Hepatocyte (in vitro differentiated cells): ENCODE measurements around the gene SUMF2. TPM values are rescaled to one million over a fixed set of nuclear protein-coding genes. Genes with fewer than 3 reads are reported as not detected.
"Not testable (repeated sequence)": the region's sequence is repeated elsewhere in the genome, so short reads cannot be mapped to it uniquely, and the experiment has no call there.

Experiments used
- DNase-seq: peaks from one replicate; pipeline ENCODE4 v3.0.0-alpha.2; 2016; ENCODE audit warnings: low spot score
- H2AFZ ChIP-seq: fragments of 200-600 bp; sonication (generic); 2 replicates; pipeline ENCODE4 v1.6.0; 2016; ENCODE audit warnings: antibody characterized with exemption, mild to moderate bottlenecking
- H3K27ac ChIP-seq: fragments of 200-600 bp; sonication (generic); 2 replicates; pipeline ENCODE4 v1.5.1; 2016; ENCODE audit warnings: mild to moderate bottlenecking
- H3K27me3 ChIP-seq: fragments of 200-600 bp; sonication (generic); 2 replicates; pipeline ENCODE4 v1.6.1; 2016
- H3K36me3 ChIP-seq: fragments of 200-600 bp; sonication (generic); replicated peaks from 2 replicates; pipeline ENCODE4 v1.5.1; 2016; ENCODE audit warnings: low read depth; ENCODE audit not compliant: insufficient read depth
- H3K4me1 ChIP-seq: fragments of 200-600 bp; sonication (generic); 2 replicates; pipeline ENCODE4 v1.5.1; 2016; ENCODE audit warnings: mild to moderate bottlenecking, moderate library complexity; ENCODE audit not compliant: insufficient read depth
- H3K4me2 ChIP-seq: fragments of 200-600 bp; sonication (generic); 2 replicates; pipeline ENCODE4 v1.6.0; 2016
- H3K4me3 ChIP-seq: fragments of 200-600 bp; sonication (generic); 2 replicates; pipeline ENCODE4 v1.5.1; 2016; ENCODE audit warnings: mild to moderate bottlenecking
- H3K79me2 ChIP-seq: fragments of 200-600 bp; sonication (generic); 2 replicates; pipeline ENCODE4 v1.6.0; 2017; ENCODE audit warnings: mild to moderate bottlenecking
- H3K9me2 ChIP-seq: fragments of 200-600 bp; sonication (generic); replicated peaks from 2 replicates; pipeline ENCODE4 v1.6.0; 2017; ENCODE audit warnings: mild to moderate bottlenecking; ENCODE audit not compliant: insufficient read depth
- H3K9me3 ChIP-seq: fragments of 200-600 bp; sonication (generic); 2 replicates; pipeline ENCODE4 v1.5.1; 2016; ENCODE audit warnings: low read depth, mild to moderate bottlenecking
- H4K20me1 ChIP-seq: fragments of 200-600 bp; sonication (generic); 2 replicates; pipeline ENCODE4 v1.6.0; 2016; ENCODE audit warnings: mild to moderate bottlenecking; ENCODE audit not compliant: insufficient read depth, poor library complexity, severe bottlenecking
- CTCF ChIP-seq: fragments of 200-600 bp; sonication (generic); IDR thresholded peaks from 2 replicates; pipeline ENCODE4 v1.5.1; 2016; ENCODE audit warnings: antibody characterized with exemption, mild to moderate bottlenecking; ENCODE audit not compliant: poor library complexity
- EZH2 ChIP-seq: fragments of 200-600 bp; sonication (generic); IDR thresholded peaks from 2 replicates; pipeline ENCODE4 v1.6.1; 2016; ENCODE audit warnings: antibody characterized with exemption, mild to moderate bottlenecking, borderline replicate concordance
- EZH2phosphoT487 ChIP-seq: fragments of 200-600 bp; sonication (generic); IDR thresholded peaks from one replicate; pipeline ENCODE4 v1.6.1; 2018; ENCODE audit warnings: antibody characterized with exemption, mild to moderate bottlenecking, low read depth, moderate library complexity; ENCODE audit not compliant: unreplicated experiment, severe bottlenecking
- WGBS: methylation state at CpG from one replicate; pipeline ENCODE4 v1.1.6; 2016; ENCODE audit warnings: low lambda C conversion rate; ENCODE audit errors: missing lambda C conversion rate; 5-methylcytosine and 5-hydroxymethylcytosine counted together
- polyA plus RNA-seq: library from polyadenylated mRNA; unstranded; fragments of >200 nt; fragmentation: Nextera tagmentation; extraction: Ambion mirVana; gene quantifications from 2 replicates; pipeline ENCODE4 v1.2.1, GENCODE V29; 2016
- total RNA-seq: library from RNA; depleted of rRNA; stranded (reverse); fragments of >200 nt; gene quantifications from 2 replicates; pipeline ENCODE4 v1.2.3, GENCODE V29; 2014

The SUMF2 gene
- total and polyA plus RNA-seq, 2 experiments from 2014 or later: 161 to 181 TPM

GRCh38 chr7:56086761-56087160, 22.7 kb downstream of the SUMF2 start:
- WGBS: 97% methylated on average over 7 of the region's 7 CpGs
- Histone ChIP-seq H4K20me1 (no peaks in the 10 kb centered on the region), H3K9me2 (no peaks in the 10 kb centered on the region), H3K79me2 (no peaks in the 10 kb centered on the region), H3K4me1 (no peaks in the 10 kb centered on the region), H3K9me3 (no peaks in the 10 kb centered on the region), H3K4me3 (no peak overlapping the region), H3K27ac (no peak overlapping the region), H2AFZ (no peak overlapping the region), H3K36me3 (no peaks in the 10 kb centered on the region), H3K4me2 (no peak overlapping the region), H3K27me3 (no peaks in the 10 kb centered on the region)
- TF ChIP-seq CTCF: no peak
- TF ChIP-seq EZH2phosphoT487: no peak
- TF ChIP-seq EZH2: no peak
- no peak for DNase-seq

- Histone ChIP-seq H3K9me3 (no peaks in the 10 kb centered on the region), H3K9me2 (no peaks in the 10 kb centered on the region), H3K4me3 (no peak overlapping the region), H3K27ac (no peak overlapping the region), H3K4me1 (no peaks in the 10 kb centered on the region), H3K79me2 (no peaks in the 10 kb centered on the region), H2AFZ (no peak overlapping the region), H3K36me3 (no peaks in the 10 kb centered on the region), H4K20me1 (no peaks in the 10 kb centered on the region), H3K27me3 (no peaks in the 10 kb centered on the region), H3K4me2 (no peak overlapping the region)
- no peak for TF ChIP-seq EZH2
- no peak for TF ChIP-seq EZH2phosphoT487
- no peak for TF ChIP-seq CTCF
- WGBS: 96% methylated on average over 16 of the region's 16 CpGs
- no peak for DNase-seq
Measured at GRCh38 chr7:56087445-56087844, 23.4 kb downstream of the SUMF2 start.

- H3K9me2 ChIP-seq: no peaks in the 10 kb centered on the region
- WGBS: 95% methylated on average over 3 of the region's 3 CpGs
- no peaks in the 10 kb centered on the region for H3K36me3 ChIP-seq
- no peaks in the 10 kb centered on the region for H3K27me3 ChIP-seq
- H3K27ac ChIP-seq: no peak overlapping the region
- no peak for DNase-seq
- no peaks in the 10 kb centered on the region for H3K4me1 ChIP-seq
- no peak for TF ChIP-seq EZH2
- H3K4me3 ChIP-seq: no peak overlapping the region
- H4K20me1 ChIP-seq: no peaks in the 10 kb centered on the region
- H3K9me3 ChIP-seq: no peaks in the 10 kb centered on the region
- no peak overlapping the region for H2AFZ ChIP-seq
- H3K79me2 ChIP-seq: no peaks in the 10 kb centered on the region
- no peak overlapping the region for H3K4me2 ChIP-seq
Measured at GRCh38 chr7:56091591-56091990, 27.5 kb downstream of the SUMF2 start.

GRCh38 chr7:56092388-56092787, 28.3 kb downstream of the SUMF2 start:
- H3K27me3 ChIP-seq, H3K79me2 ChIP-seq, H2AFZ ChIP-seq, H4K20me1 ChIP-seq, H3K4me2 ChIP-seq, H3K27ac ChIP-seq, H3K9me2 ChIP-seq, H3K9me3 ChIP-seq, H3K4me3 ChIP-seq, DNase-seq, H3K4me1 ChIP-seq, H3K36me3 ChIP-seq: not testable (repeated sequence)
- 92% methylated on average over 6 of the region's 6 CpGs for WGBS
